UCSD-AML1 (cell line): ENCODE results near the gene ERP44.
A peak's percentile ranks its signal among the peaks of the same experiment; 100 is the strongest.
"Not testable (repeated sequence)": the region's sequence is repeated elsewhere in the genome, so short reads cannot be mapped to it uniquely, and the experiment has no call there.

ENCODE experiments used
- DNase-seq: peaks from one replicate; lab custom pipeline; 2025; ENCODE audit not compliant: unreplicated experiment; lab: John Stamatoyannopoulos, UW

ERP44 gene

GRCh38 chr9:100070104-100071041, 28.4 kb downstream of the ERP44 start:
- no peak for DNase-seq

DNA sequence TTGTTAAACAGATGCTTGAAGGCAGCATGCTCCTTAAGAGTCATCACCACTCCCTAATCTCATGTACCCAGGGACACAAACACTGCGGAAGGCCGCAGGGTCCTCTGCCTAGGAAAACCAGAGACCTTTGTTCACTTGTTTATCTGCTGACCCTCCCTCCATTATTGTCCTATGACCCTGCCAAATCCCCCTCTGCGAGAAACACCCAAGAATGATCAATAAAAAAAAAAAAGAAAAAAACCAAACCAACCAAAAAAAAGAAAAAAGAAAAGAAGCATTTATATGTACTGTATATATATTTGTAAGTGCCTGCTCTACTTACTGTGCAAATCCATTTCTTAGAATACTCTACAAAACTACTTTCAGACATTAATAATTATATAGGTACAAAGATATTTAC, 29.7 kb downstream of the ERP44 start:
- not testable (repeated sequence) for DNase-seq

DNA sequence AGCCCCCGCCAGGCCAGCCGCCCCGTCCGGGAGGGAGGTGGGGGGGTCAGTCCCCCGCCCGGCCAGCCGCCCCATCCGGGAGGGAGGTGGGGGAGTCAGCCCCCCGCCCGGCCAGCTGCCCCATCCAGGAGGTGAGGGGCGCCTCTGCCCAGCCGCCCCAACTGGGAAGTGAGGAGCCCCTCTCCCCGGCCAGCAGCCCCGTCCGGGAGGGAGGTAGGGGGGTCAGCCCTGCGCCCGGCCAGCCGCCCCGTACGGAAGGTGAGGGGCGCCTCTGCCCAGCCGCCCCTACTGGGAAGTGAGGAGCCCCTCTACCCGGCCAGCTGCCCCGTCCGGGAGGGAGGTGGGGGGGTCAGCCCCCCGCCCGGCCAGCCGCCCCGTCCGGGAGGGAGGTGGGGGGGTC, 30.8 kb downstream of the ERP44 start:
- not testable (repeated sequence) for DNase-seq

DNA sequence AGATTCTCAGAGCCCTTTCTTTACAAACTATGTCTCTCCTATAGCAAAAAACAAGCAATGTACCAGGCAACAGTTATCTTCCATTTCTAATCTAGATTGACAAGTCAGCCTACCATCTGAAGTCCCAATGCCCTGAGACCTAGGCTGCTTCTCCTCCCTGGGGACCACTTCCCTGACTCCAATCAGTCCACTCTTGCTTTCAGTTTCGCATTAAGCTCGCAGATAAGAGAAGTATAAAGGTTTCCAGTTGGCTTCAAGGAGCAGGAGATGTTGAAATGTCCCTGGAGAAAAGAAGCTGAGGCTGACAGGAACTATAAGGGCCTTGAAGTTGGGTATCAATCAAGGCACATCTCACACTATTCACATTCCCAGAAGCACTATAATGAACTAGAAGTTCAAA, 32.3 kb downstream of the ERP44 start:
- no peak for DNase-seq

- DNase-seq: no peak
Measured at GRCh38 chr9:100064872-100065581, 33.8 kb downstream of the ERP44 start.

DNA sequence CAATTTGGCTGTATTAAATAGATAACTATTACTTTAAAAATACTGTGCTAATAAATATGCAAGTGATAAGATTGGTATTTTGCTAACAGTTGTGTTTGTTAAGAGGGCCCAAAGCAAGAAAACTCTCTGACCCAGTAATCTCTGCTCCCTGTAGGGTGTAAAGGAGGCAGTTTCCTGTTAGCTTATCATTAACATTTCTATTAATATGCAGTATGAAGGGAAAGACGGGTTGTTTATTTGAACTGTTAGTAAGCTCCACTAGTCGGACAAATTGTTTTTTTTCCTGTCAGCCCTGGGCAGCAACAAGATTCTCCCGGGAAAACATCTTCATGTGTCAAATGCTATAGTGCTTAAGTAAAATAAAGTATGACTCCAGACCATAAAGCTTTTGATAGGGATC, 35.6 kb downstream of the ERP44 start:
- DNase-seq: no peak

DNA sequence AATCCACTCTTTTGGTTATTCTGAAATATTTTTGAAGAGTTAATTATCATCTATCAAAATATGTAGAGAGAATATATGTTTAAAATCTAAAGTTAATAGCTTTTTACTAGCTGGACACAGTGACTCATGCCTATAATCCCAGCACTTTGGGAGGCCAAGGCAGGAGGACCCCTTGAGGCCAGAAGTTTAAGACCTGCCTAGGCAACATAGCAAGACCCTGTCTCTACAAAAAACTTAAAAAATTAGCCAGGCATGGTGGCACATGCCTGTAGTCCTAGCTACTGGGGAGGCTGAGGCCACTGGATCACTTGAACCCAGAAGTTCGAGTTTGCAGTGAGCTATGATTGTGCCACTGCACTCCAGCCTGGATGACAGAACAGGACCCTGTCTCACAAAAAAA, 36.1 kb downstream of the ERP44 start:
- not testable (repeated sequence) for DNase-seq

- no peak for DNase-seq
Measured at GRCh38 chr9:100058699-100059579, 39.9 kb downstream of the ERP44 start.

DNA sequence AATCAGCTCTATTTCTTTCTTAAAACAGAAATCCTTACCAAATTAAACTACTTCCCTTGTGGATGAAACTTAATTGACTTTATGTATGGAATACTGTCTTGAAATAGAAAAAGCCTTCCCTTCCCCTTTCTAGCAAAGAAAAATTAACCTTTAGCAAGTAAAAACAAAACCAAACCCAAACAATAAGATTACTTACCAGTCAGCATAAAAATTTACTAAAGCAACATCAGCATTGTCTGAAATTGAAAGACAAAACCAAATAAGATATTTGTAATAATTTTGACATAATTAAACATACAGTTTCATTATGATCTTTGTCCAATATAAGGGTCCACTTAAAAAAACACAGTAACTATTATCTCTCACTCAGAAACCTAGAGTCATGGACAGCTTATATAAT, 41.2 kb downstream of the ERP44 start:
- no peak for DNase-seq

DNA sequence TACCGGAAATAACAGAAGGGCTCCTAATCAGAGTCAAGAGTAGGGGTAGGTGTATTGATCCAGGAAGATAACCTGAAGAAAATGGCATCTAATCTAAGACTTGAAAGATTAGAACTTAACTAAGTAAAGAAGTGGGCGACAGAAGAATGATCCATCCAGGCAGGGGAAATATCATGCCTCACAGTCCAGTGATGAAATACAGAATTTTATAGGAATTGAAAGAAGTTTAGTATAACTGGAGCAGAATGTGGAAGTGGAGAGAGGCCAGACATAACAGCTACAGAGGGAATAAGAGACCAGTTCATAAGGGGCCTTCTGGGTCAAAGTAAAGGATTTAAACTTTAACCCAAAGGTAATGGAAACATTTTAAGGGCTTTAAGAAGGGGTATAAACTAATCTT, 42.2 kb downstream of the ERP44 start:
- no peak for DNase-seq

GRCh38 chr9:100052375-100052774, 46.4 kb downstream of the ERP44 start:
- no peak for DNase-seq

DNA sequence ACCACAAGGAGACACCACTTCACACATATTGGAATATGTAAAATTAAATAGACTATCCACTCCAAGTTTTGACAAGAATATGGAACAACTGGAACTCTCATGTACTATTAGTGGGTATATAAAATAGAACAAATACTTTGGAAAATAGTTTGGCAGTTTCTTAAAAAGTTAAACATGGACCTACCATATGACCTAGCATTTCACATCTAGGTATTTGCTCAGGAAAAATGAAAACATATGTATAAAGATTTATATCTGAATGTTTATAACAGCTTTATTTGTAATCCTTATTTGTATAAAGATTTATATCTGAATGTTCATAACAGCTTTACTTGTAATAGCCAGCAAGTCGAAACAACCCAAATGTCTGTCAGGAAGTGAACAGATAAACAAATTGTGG, 49.2 kb downstream of the ERP44 start:
- no peak for DNase-seq

DNA sequence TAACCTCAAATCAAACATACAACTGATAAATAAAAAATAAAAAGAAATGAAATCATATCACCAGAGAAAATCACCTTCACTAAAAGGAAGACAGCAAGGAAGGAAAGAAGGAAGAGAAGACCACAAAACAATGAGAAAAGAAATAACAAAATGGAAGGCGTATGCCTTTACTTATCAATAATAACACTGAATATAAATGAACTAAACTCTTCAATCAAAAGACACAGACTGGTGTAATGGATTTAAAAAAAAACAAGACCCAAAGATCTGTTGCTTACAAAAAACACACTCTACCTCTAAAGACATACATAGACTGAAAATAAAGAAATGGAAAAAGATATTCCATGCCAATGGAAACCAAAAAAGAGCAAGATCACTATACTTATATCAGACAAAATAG, 60.3 kb downstream of the ERP44 start:
- DNase-seq: no peak

DNA sequence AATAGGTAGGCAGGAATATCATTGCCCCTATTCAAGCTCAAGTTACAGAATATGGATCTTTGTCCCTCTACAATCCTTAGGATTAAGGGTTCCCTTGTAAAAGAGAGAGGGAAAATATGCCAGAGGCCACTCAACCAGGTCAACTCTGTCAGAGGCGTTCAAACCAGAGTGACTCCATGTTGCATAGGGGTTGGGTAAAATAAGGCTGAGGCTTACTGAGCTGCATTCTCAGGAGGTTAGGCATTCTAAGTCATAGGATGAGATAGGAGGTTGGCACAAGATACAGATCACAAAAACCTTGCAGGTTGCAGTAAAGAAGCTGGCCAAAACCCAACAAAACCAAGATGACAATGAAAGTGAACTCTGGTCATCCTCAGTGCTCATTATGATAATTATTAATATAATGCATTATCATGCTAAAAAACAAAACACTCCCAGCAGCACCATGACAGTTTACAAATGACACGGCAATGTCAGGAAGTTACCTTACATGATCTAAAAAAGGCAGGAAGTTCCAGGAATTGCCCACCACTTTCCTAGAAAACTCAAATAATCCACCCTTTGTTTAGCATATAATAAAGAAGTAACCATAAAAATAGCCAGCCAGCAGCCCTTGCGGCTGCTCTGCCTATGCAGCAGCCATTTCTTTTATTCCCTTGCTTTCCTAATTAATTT, 64.8 kb downstream of the ERP44 start:
- DNase-seq: no peak

DNA sequence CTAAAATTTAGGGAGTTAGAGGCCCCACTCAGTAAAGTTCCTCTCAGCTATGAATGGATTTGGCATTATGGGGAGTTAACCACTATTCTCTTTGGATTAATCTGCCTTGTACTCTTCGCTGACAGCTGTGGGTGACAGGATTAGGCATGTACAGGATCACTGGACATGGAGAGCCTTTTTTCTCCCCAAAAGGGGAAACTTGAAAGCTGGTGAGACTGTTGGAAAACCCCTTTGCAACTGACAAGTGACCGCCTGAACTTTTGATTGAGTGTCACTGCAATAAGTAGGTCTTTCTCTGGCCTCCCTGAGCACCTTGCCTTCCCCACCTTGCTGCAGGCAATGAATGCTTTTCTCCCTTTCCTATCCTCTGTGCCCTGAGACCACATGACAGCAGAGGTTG, 68.3 kb downstream of the ERP44 start:
- DNase-seq: no peak

DNA sequence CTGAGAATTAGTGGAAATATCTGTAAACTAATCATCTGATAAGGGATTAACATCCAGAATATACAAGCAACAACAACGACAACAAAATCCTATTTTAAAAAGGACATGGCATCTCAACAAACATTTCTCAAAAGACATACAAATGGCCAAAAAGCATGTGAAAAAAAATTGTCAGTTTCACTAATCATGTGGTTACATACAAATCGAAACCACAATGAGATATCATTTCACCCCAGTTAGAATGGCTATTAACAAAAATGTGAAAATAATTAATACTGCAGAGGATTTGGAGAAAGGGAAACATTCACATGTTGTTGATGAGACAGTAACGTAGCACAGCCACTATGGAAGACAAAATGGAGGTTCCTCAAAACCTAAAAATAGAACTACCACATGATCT, 69.5 kb downstream of the ERP44 start:
- DNase-seq: no peak

DNA sequence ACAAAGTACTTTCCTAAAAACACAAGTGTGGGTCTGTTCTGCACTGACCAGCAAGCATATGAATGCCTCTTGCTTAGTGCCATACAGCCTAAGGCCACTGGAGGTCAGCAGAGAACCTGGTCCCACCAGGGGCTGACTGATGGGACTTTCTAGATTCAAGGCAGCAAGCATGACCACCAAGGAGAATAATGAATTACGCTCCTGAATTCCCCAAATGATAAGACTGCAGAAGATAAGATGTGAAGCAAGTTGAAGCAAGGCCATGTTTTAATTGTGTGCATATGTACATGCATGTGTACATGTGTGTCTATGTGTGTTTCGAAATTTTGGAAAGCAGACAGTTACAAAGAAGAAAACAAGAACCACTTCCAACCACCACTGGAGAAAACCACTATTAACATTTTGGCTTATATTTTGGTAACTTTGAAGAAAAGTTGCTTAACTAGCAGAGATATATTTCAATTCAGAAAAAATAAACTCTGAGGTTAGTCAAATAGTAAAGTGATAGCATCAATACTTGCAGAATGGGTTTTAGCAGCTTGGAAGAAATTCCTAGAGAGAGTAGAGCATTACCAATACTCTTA, 70.5 kb downstream of the ERP44 start:
- DNase-seq: peak; percentile 61

GRCh38 chr9:100027543-100027942, 71.3 kb downstream of the ERP44 start:
- no peak for DNase-seq

DNA sequence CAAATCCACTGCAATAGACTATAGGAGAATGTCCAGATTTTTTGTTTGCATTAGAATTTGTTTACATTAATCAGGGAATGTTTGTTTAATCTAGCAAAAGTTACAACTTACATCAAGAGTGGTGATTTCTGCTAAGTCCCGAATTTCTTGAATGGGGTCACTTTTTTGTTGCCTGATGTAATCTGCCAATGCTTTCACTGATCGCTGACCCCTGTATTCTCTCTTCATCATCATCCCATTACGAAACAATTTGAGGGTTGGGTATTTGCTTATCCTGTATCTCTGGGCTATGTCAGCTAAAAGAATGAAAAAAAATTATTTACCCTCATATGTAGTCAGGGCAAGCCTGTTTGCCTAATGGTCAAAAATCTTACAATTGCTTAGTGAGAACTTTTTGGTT, 76.9 kb downstream of the ERP44 start:
- DNase-seq: no peak

DNA sequence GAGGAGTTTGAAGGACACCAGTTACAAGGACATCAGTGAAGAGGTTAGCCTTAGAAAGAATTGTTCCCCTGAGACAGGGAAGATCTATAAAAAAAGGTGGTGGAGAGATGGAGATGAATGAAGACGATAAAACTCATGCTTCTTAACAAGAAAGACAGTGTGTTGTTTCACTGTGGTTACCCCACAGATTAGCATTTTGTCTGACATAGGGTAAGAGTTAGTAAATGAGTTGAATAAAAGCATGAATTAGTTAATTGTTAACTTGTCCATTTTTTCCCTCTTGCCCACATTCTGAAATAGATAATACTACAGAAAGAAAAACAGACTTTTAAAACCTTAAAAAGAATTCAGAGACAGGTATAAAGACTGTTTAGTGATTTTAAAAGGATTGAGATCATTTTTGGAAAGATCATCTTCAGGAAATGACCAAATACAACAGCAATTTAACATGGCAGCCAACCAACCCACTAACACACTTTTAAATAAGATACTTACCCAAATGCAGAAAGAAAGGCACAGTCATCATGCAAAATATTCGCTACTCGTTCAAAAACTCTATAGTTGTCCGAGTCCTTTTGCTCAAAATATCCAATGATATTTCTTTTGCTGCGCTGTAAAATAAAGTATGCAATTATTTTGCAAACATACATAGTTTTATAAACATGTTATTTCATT, 78.5 kb downstream of the ERP44 start:
- DNase-seq: no peak
